ENCODE results near the gene ZBTB6. TPM values are rescaled to one million over a fixed set of nuclear protein-coding genes. Genes with fewer than 3 reads are reported as not detected.

The ZBTB6 gene
- total RNA-seq, 1 donor from 2014 or later: 12.1 TPM

DNA sequence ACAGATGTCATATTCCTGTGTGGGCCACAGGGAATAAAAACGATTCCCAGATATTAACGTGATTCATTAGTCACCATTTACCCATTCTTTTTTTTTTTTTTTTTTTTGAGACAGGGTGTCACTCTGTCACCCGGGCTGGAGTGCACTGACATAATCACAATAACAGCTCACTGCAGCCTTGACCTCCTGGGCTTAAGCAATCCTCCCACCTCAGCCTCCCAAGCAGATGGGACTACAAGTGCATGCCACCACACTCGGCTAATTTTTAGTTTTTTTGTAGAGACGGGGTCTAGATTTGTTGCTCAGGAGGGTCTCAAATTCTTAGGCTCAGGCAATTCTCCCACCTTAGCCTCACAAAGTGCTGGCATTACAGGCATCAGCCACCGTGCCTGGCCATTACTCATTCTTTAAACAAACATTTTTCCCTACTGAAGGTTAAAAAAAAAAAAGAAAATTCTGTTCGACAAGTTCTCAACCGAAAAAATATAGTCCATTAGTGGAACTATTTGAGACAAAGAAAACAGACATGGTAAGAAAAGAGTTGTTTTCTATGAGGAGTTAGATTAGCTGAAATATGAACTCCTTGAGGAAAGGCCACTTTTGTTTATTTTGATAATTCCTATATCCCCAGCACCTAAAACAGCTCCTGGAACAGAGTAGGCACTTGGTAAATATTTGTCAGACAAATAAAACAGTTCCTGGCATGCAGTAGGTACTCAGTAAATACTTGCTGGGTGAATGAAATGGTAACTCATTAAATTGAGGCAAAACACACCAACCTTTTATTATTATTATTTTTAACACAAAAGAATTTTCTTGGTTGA is 52.6 kb downstream of the ZBTB6 start:
- no peak overlapping the region for H3K4me3 Mint-ChIP-seq
- H3K4me1 Mint-ChIP-seq (ENCODE audit: low read depth): no peaks in the 10 kb centered on the region

More for the DNA sequence above, 52.6 kb downstream of the ZBTB6 start:
- Mint-ChIP-seq H3K27ac (no peak overlapping the region), H3K36me3 (ENCODE audit: low read depth) (peaks cover 43% of the 10 kb centered on the region), H3K27me3 (ENCODE audit: insufficient read depth) (no peaks in the 10 kb centered on the region), H3K9me3 (no peaks in the 10 kb centered on the region)
- intact Hi-C loops (cut with micrococcal nuclease): no loop called here
- no peak for DNase-seq (ENCODE audit: low spot score)

Other genes with a start within 250 kb of the ZBTB6 start
- gene OR1L3, start 238.2 kb downstream of the ZBTB6 start, total RNA-seq: not detected in 2 replicates
- not detected in 2 replicates for gene OR1L4, start 189.3 kb downstream of the ZBTB6 start, total RNA-seq
- not detected in 2 replicates for gene OR1L6, start 171.0 kb downstream of the ZBTB6 start, total RNA-seq
- not detected in 2 replicates for gene OR5C1, start 124.4 kb downstream of the ZBTB6 start, total RNA-seq
- gene OR1K1, start 113.2 kb downstream of the ZBTB6 start, total RNA-seq: not detected in 2 replicates
- 19.3 and 20.4 TPM in 2 replicates for gene PDCL, start 84.7 kb downstream of the ZBTB6 start, total RNA-seq
- 39.8 and 49.3 TPM in 2 replicates for gene RC3H2, start 8.0 kb downstream of the ZBTB6 start, total RNA-seq
- 8.3 and 9.9 TPM in 2 replicates for gene ZBTB26, start 18.2 kb upstream of the ZBTB6 start, total RNA-seq
- 26.6 and 30.2 TPM in 2 replicates for gene RABGAP1, start 27.7 kb upstream of the ZBTB6 start, total RNA-seq
- 0.54 and 0.88 TPM in 2 replicates for gene GPR21, start 120.3 kb upstream of the ZBTB6 start, total RNA-seq